HG02852 (cell line): ENCODE data around the gene NKD1.

ENCODE experiments used
- ATAC-seq: cut with Tn5 transposase; IDR thresholded peaks from one replicate; pipeline ENCODE4 v1.9.1; 2021; ENCODE audit warnings: mild to moderate bottlenecking, moderate library complexity; ENCODE audit not compliant: unreplicated experiment

The NKD1 gene

DNA sequence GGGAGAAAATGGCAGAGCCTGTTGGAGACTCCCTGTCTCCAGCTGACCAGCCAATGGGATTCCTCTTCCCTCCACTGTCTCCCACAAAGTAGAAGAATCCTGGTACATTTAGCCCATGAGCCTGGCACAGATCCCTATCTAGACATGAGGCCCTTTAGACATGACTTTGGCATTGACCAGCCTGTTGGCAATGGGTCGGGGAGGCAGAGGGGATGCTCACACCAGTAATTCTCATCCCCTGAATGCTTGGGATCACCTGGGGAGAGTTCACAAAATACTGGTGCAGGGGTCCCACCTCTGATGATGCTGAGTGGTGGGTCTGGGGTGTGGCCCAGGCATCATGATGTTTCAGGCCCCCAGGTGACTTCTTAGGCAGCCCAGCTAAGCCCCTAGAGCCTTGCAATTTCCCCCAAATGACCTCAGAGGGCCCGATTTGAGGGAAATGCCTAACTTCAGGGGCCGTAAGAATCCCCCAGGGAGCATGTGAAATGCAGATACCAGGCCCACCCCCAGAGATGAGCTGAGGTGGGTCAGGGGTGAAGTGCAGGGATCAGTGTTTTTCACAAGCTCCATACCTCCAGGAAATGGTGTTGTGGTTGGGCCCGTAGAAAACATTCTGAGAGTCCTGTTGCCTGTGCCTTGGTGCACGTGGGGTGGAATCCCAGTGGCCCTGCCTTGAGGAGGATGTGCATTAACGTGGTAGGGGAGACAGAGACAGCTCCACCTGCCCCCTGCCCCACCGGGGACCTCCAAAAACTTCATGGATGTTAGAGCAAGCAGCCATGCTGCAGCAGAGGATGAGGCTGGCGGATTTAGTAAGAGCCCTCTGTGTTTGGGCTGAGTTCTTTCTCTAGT, 90.8 kb downstream of the NKD1 start:
- ATAC-seq: no peak

DNA sequence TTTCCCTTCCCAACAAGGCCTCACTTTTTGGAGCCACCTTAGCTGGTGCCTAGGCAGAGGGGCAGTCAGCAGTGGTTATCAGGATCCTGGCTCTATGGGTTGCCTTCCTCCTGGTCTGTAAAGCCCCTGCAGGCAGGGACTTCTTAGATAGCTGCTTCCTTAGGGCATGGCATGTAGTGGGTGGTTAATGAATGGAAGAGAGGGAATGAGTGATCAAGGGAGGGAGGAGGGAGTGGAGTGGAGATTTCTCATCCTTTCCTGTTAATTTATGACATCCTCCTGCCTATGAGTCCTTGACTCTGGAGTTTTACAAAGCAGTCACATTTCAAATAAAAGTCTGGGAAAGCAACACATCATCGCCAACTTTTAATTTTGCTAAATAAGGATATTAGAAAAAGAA, 92.2 kb downstream of the NKD1 start:
- no peak for ATAC-seq

DNA sequence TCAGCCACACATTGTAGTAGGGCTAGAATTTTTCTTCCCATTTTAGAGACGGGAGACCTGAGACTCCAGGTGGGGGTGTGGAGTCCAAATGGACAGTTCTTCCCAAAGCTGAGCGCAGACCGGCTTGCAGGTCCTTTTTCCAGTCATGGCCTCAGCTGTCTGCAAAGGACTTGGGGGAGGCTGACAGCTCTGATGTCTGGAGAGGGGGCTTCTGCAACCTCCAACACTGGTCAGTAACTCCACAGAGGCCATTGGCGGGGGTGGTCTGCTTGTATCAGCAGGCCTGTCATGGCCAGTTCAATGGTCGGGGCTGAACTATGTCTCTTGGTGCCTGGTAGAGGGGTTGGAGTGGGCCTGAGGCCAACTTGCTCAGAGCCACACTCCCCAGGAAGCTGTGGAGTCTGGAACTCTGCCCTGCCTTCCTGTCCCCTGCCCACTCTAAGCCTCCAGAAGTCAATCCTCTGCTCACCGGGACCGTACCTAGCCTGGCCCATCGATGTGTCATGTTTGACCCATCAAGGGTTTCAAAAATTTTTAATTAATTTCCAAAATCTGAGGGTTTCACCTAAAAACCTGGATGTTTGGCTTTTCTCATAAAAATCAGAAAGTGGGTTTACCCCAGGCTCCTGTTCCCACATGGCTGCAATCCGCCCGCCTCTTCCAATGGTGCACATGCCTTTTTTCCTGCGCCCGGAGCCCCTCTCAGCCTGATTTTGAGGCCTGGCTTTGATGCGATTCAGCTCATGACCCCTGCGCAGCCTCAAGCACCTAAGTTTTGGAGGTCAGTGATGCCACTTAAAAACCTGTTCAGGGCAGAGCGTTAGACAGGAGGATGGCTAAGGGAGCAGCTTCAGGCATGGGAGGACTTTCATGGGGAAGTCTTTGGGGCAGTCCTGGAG, 93.0 kb downstream of the NKD1 start:
- no peak for ATAC-seq

GRCh38 chr16:50641818-50642187, 93.6 kb downstream of the NKD1 start:
- ATAC-seq: no peak

- ATAC-seq: no peak
Measured at GRCh38 chr16:50642349-50642748, 94.2 kb downstream of the NKD1 start.

GRCh38 chr16:50643192-50643591, 95.0 kb downstream of the NKD1 start:
- ATAC-seq: no peak

DNA sequence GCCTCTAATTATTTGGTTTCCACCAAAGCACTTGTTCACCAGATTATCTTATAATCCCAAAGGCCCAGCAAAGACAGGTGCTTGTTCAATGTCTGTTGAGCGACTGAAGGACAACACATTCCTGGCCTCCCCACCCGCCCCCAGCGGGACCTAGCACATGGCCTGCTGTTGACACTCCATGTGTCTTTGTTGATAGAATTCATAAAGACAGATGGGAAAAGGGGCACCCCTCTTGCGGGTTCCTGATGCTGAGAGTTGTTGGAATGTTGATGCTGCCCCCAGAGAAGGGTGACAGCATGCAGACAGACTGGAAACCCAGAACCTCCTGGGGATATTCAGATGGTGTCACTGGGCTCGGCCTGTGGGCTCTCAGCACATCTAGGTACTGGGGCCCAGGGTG, 96.0 kb downstream of the NKD1 start:
- no peak for ATAC-seq

GRCh38 chr16:50644729-50645128, 96.5 kb downstream of the NKD1 start:
- no peak for ATAC-seq

DNA sequence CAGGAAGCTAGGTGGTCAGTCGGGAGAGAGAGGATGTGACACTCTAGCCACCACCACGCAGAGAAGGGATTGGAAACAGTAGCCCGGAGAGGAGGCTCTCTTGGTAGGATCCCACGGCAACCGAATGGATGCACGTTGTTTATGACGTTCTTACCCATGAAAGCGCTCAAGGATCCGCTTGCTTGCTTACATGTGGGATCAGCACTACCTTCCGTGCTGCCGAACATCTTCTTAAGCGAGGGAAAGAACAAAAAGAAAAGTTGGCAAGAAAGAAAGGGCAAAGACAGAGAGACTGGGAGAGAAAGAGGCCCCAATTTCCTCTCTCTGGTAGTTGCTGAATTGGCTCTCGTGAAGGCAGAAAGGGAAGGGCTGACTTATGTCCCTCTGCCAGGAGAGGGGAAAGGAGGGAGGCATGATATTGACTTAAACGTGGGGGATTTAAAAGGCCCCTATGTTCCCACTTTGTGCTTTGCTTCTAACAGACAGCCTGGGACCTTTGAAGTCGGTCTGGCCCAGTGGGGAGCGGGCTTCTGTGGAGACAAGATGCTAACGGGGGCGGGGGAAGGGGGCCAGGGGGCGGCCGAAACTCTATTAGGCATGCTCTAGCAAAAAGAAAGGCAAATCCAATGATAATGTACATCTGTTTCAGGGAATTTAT, 97.5 kb downstream of the NKD1 start:
- no peak for ATAC-seq

- no peak for ATAC-seq
Measured at GRCh38 chr16:50646345-50646744, 98.1 kb downstream of the NKD1 start.

- ATAC-seq: no peak
Measured at GRCh38 chr16:50651835-50652438, 103.7 kb downstream of the NKD1 start.

DNA sequence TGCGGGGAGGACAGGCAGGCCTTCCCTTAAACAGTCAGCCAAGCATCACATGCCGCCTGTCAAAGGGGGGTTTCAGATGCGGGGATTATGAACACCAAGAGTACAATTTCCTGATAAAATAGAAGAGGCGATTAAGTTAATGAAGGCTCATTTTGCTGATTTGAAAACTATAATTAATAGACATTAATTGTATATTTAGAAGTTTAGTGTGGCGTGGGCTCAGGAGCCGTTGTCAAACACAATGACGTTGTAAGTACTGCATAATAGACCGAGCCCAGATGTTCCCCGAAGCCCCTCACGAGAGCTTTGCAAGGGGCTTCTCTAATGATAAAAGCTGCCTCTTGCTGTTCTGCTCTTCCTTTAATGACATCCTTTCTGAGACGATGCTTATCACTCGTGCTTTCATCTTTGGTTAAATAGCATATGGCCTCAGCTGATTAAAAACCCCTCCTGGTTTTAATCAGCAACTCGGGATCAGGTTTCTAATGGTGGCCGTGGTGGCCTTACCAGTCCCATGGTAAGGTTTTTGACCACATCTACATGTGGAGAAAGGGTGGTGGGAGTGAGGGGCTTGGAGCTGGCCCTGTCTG, 104.7 kb downstream of the NKD1 start:
- no peak for ATAC-seq

- ATAC-seq: no peak
Measured at GRCh38 chr16:50653633-50654519, 105.7 kb downstream of the NKD1 start.

- ATAC-seq: no peak
Measured at GRCh38 chr16:50655558-50656055, 107.4 kb downstream of the NKD1 start.

GRCh38 chr16:50657241-50657640, 109.0 kb downstream of the NKD1 start:
- no peak for ATAC-seq

- ATAC-seq: no peak
Measured at GRCh38 chr16:50659806-50660205, 111.6 kb downstream of the NKD1 start.

DNA sequence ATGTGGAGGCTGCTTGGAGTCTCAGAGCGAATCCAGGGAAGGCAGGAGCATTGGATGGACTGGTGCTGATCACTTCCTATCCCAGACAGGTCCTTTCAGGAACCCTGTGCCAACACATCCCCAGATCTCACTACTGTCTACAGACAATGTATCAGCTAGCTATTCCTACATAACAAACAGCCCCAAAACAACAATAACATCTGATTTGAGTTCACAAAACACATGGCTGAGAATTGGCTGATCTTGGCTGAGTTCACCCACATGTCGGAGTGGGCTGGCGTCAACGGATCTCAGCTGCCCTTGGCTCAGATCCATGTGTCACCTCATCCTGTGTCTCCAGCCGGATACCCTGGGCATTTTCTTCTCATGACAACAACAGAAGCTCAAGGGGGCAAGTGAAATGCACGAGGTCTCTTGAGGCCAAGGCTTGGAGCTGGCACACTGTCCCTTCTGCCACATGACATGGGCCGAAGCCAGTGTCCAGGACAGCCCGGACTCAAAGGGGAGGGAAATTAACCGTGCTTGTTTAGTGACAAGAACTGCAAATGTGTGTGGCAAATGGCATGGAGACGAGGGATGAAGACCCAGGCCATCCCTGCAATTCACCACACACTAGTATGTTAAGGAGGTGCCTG, 114.2 kb downstream of the NKD1 start:
- no peak for ATAC-seq

DNA sequence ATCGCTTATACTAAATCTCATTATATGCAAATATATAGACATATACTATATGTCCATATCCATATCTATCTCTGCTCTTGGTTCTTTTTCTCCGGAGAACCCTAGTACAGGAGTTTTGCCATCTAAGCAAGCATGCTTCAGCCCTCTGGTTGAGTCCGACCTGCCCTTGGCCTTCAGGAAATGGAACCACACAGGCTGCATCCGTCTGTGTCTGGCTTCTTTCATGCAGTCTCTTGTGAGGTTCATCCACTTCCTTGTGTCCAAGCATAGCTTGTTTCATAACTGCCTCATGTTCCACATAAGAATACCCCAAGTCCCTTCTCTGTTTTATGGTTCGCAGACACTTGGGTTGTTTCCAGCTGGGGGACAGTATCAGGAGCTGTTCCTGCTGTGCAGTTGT, 116.1 kb downstream of the NKD1 start:
- no peak for ATAC-seq
